Esophagus muscularis mucosa (tissue), 4 donors: ENCODE measurements around the gene FBXO24.

Source experiments
- EP300 ChIP-seq: sonication (generic); formaldehyde crosslinking; IDR thresholded peaks from one replicate; pipeline ENCODE4 v1.6.1; 2017; ENCODE audit warnings: antibody characterized with exemption
- POLR2A ChIP-seq: fragments of 450-650 bp; IDR thresholded peaks from one replicate; pipeline ENCODE4 v1.6.1; 2017; ENCODE audit warnings: antibody characterized with exemption, moderate library complexity, mild to moderate bottlenecking, low read depth
- POLR2AphosphoS5 ChIP-seq, 2 donors: sonication (generic); formaldehyde crosslinking; IDR thresholded peaks; one replicate each; pipeline ENCODE4 v1.6.1; 2017; ENCODE audit warnings: antibody characterized with exemption in 2 of 2
- TF ChIP-seq, protein P1 (sequence below), 3 experiments: fragments of 200-600 bp in 2 of 3; fragments of 450-650 bp in 1 of 3; sonication (generic) in 2 of 3; IDR thresholded peaks; one replicate each; pipeline ENCODE4 v1.5.1; 2017 to 2019; ENCODE audit warnings: antibody characterized with exemption in 3 of 3, mild to moderate bottlenecking in 2 of 3, moderate library complexity in 1 of 3

GRCh38 chr7:100609958-100610357, 23.8 kb downstream of the FBXO24 start:
- TF ChIP-seq, protein P1, sequence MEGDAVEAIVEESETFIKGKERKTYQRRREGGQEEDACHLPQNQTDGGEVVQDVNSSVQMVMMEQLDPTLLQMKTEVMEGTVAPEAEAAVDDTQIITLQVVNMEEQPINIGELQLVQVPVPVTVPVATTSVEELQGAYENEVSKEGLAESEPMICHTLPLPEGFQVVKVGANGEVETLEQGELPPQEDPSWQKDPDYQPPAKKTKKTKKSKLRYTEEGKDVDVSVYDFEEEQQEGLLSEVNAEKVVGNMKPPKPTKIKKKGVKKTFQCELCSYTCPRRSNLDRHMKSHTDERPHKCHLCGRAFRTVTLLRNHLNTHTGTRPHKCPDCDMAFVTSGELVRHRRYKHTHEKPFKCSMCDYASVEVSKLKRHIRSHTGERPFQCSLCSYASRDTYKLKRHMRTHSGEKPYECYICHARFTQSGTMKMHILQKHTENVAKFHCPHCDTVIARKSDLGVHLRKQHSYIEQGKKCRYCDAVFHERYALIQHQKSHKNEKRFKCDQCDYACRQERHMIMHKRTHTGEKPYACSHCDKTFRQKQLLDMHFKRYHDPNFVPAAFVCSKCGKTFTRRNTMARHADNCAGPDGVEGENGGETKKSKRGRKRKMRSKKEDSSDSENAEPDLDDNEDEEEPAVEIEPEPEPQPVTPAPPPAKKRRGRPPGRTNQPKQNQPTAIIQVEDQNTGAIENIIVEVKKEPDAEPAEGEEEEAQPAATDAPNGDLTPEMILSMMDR (IDR thresholded peaks at IDR 0.05): no peak
- TF ChIP-seq EP300: no peak
- TF ChIP-seq POLR2A: no peak
- no peak for TF ChIP-seq POLR2AphosphoS5 (IDR thresholded peaks at IDR 0.05)
